Ishikawa (cell line): ENCODE measurements around the gene ARHGAP45.

Experiments
- CEBPB ChIP-seq: IDR thresholded peaks from 2 replicates; pipeline ENCODE4 v1.6.1; 2012
- CREB1 ChIP-seq: IDR thresholded peaks from 2 replicates; pipeline ENCODE4 v1.6.1; 2012; ENCODE audit warnings: low read depth
- EGR1 ChIP-seq: IDR thresholded peaks from 2 replicates; pipeline ENCODE4 v1.6.1; 2012
- EP300 ChIP-seq: IDR thresholded peaks from 2 replicates; pipeline ENCODE4 v1.6.1; 2012; ENCODE audit warnings: borderline replicate concordance
- FOXM1 ChIP-seq: IDR thresholded peaks from 2 replicates; pipeline ENCODE4 v1.6.1; 2012; ENCODE audit warnings: low read depth, borderline replicate concordance
- MAX ChIP-seq: IDR thresholded peaks from 2 replicates; pipeline ENCODE4 v1.6.1; 2012
- NFIC ChIP-seq: IDR thresholded peaks from 2 replicates; pipeline ENCODE4 v1.6.1; 2012
- RAD21 ChIP-seq: IDR thresholded peaks from 2 replicates; pipeline ENCODE4 v1.6.1; 2012; ENCODE audit warnings: low read depth
- REST ChIP-seq: IDR thresholded peaks from 2 replicates; pipeline ENCODE4 v1.6.1; 2012; ENCODE audit warnings: low read depth, mild to moderate bottlenecking
- TAF1 ChIP-seq: IDR thresholded peaks from 2 replicates; pipeline ENCODE4 v1.6.1; 2012; ENCODE audit warnings: low read depth, mild to moderate bottlenecking
- TCF12 ChIP-seq: IDR thresholded peaks from 2 replicates; pipeline ENCODE4 v1.6.1; 2012; ENCODE audit warnings: low read depth
- TEAD4 ChIP-seq: IDR thresholded peaks from 2 replicates; pipeline ENCODE4 v1.6.1; 2012
- USF1 ChIP-seq: IDR thresholded peaks from 2 replicates; pipeline ENCODE4 v1.6.1; 2012
- YY1 ChIP-seq: IDR thresholded peaks from 2 replicates; pipeline ENCODE4 v1.6.1; 2012; ENCODE audit warnings: low read depth
- ZBTB7A ChIP-seq: IDR thresholded peaks from 2 replicates; pipeline ENCODE4 v1.6.1; 2012; ENCODE audit warnings: low read depth

The ARHGAP45 gene

GRCh38 chr19:1060689-1061088, 6.3 kb upstream of the ARHGAP45 start:
- TF ChIP-seq EP300 (no peak), REST (no peak), TCF12 (no peak), CEBPB (no peak), FOXM1 (no peak), NFIC (no peak), ZBTB7A (no peak), YY1 (no peak), EGR1 (no peak), RAD21 (no peak), MAX (no peak), TEAD4 (no peak), CREB1 (no peak), TAF1 (no peak), USF1 (no peak)

- TF ChIP-seq CREB1 (no peak), MAX (no peak), EGR1 (no peak), FOXM1 (no peak), YY1 (no peak), TEAD4 (no peak), RAD21 (no peak), NFIC (no peak), TCF12 (no peak), EP300 (no peak), ZBTB7A (no peak), REST (no peak), TAF1 (no peak), CEBPB (no peak), USF1 (no peak)
Measured at GRCh38 chr19:1061987-1062386, 5.0 kb upstream of the ARHGAP45 start.

GRCh38 chr19:1062387-1063029, 4.5 kb upstream of the ARHGAP45 start:
- TF ChIP-seq CREB1 (no peak), TAF1 (no peak), EGR1 (no peak), TCF12 (no peak), CEBPB (no peak), RAD21 (no peak)

GRCh38 chr19:1063030-1063908, 3.7 kb upstream of the ARHGAP45 start:
- TF ChIP-seq MAX, result no peak
- TF ChIP-seq ZBTB7A, result no peak
- no peak for TF ChIP-seq REST
- no peak for TF ChIP-seq TEAD4
- no peak for TF ChIP-seq EP300
- TF ChIP-seq CREB1, result no peak
- TF ChIP-seq RAD21, result no peak
